Measurements from ENCODE around the gene TPRX2. TPM values are rescaled to one million over a fixed set of nuclear protein-coding genes. Genes with fewer than 3 reads are reported as not detected.

The TPRX2 gene
- total RNA-seq, 1 donor, result not detected

DNA sequence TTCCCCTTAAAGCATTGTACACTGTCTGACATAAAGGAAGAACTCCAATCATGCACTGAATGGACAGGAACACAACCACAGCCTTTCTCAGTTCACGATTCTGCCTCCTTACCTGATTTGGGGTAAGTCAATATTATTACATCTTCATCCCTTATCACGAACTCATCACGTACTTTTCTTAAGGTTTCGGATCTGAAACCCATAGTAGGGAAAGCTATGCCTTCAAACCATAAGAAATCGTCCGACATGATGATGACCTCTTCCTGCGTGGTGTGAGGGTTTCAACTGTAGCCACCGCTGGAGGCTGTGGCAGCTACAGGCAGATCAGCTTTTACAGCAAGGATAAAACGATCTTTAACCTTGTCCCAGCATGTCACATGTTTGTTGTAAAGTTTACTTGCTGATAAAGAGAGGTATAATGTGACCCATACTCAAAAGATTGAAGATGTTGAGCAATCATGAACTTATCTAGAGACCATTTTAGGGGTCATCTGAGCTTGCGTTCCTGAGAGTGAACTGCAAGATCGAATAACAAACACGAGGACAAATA, 27.1 kb downstream of the TPRX2 start, which contains the start of gene SULT2A1:
Gene SULT2A1, minus strand, starts transcription at position 306 of the 550 bp plus-strand sequence. Its CDS starts 58 bp downstream, at position 248.
- no peak for TF ChIP-seq CTCF (IDR thresholded peaks at IDR 0.05; ENCODE audit: insufficient read depth, low read length)
- DNase-seq (ENCODE audit: low read depth), result no peak
- H3K4me3 ChIP-seq (ENCODE audit: low read depth, low read length), result no peak within 1 kb of the TSS

GRCh38 chr19:47890865-47891621, 32.0 kb downstream of the TPRX2 start:
- no peak overlapping the region for H3K4me3 ChIP-seq (ENCODE audit: low read depth, low read length)
- no peak for TF ChIP-seq CTCF (IDR thresholded peaks at IDR 0.05; ENCODE audit: insufficient read depth, low read length)
- no peak for DNase-seq (ENCODE audit: low read depth)

DNA sequence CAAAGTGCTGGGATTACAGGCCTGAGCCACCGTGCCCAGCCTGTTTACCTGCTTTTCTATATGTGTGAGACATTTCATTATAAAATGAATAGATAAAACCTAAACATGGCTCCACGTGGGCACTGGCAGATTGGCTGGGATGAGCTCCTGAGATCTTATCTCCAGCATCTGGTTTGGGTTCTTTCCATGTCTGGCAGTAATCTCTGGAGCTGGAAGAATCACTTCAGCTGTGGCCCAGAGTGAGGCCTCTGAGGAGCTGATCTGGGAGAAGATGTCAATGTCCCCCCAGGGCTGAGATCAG, 32.5 kb downstream of the TPRX2 start:
- no peak overlapping the region for H3K4me3 ChIP-seq (ENCODE audit: low read depth, low read length)
- DNase-seq (ENCODE audit: low read depth), result no peak
- TF ChIP-seq CTCF (IDR thresholded peaks at IDR 0.05; ENCODE audit: insufficient read depth, low read length), result no peak

GRCh38 chr19:47891923-47892666, 33.1 kb downstream of the TPRX2 start:
- no peak overlapping the region for H3K4me3 ChIP-seq (ENCODE audit: low read depth, low read length)
- peak; percentile 23 for DNase-seq (ENCODE audit: low read depth)
- TF ChIP-seq CTCF (IDR thresholded peaks at IDR 0.05; ENCODE audit: insufficient read depth, low read length), result no peak

GRCh38 chr19:47895165-47895782, 36.2 kb downstream of the TPRX2 start:
- peak; percentile 4 for DNase-seq (ENCODE audit: low read depth)
- TF ChIP-seq CTCF (IDR thresholded peaks at IDR 0.05; ENCODE audit: insufficient read depth, low read length), result no peak
- no peak overlapping the region for H3K4me3 ChIP-seq (ENCODE audit: low read depth, low read length)

- H3K4me3 ChIP-seq (ENCODE audit: low read depth, low read length), result no peak overlapping the region
- DNase-seq (ENCODE audit: low read depth), result no peak
- TF ChIP-seq CTCF (IDR thresholded peaks at IDR 0.05; ENCODE audit: insufficient read depth, low read length), result no peak
Measured at GRCh38 chr19:47896019-47896418, 37.0 kb downstream of the TPRX2 start.

All from fibroblast of the aortic adventitia (primary cell).